Measurements from ENCODE around the gene CPPED1.

Gene CPPED1

GRCh38 chr16:12805066-12805465 lies 1.4 kb upstream of the CPPED1 start:
- DNase-seq (ENCODE audit: low read depth): no peak
- no peak overlapping the region for H3K4me3 ChIP-seq (ENCODE audit: low read depth, low read length)
- no peak for TF ChIP-seq MAX (IDR thresholded peaks at IDR 0.05; ENCODE audit: low read depth, low read length)
- TF ChIP-seq MYC (IDR thresholded peaks at IDR 0.05; ENCODE audit: low read depth, low read length): no peak
- no peak for TF ChIP-seq POLR2A (IDR thresholded peaks at IDR 0.05; ENCODE audit: extremely low read depth, insufficient read length)
- no peak for TF ChIP-seq CTCF (IDR thresholded peaks at IDR 0.05; ENCODE audit: low read depth, low read length)

DNA sequence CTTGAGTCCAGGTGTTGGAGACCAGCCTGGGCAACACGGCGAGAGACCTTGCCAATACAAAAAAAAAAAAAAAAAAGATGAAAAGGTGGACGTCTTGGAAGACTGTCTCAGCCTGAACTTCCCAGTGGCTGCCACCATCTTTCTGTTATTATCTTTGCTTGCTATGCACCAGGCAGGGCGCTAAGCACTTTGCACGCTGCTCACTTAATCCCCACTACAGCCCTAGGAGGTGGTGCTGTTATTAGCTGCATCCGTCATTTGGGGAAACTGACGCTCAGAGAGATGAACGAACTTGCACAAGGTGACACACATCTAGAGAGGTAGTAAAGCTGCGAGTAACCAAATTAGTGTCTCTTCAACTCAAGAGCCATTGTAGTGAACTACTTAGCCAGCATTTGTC lies 708 bp upstream of the CPPED1 start:
- H3K4me3 ChIP-seq (ENCODE audit: low read depth, low read length): peak overlapping the region; percentile 94
- DNase-seq (ENCODE audit: low read depth): no peak
- TF ChIP-seq MAX (IDR thresholded peaks at IDR 0.05; ENCODE audit: low read depth, low read length) (no peak), POLR2A (IDR thresholded peaks at IDR 0.05; ENCODE audit: extremely low read depth, insufficient read length) (no peak), MYC (IDR thresholded peaks at IDR 0.05; ENCODE audit: low read depth, low read length) (no peak), CTCF (IDR thresholded peaks at IDR 0.05; ENCODE audit: low read depth, low read length) (no peak)

GRCh38 chr16:12802661-12803060 lies 1.0 kb downstream of the CPPED1 start:
- peak; percentile 56 for DNase-seq (ENCODE audit: low read depth)
- TF ChIP-seq MYC (IDR thresholded peaks at IDR 0.05; ENCODE audit: low read depth, low read length) (no peak), MAX (IDR thresholded peaks at IDR 0.05; ENCODE audit: low read depth, low read length) (no peak), CTCF (IDR thresholded peaks at IDR 0.05; ENCODE audit: low read depth, low read length) (no peak), POLR2A (IDR thresholded peaks at IDR 0.05; ENCODE audit: extremely low read depth, insufficient read length) (no peak)

GRCh38 chr16:12802048-12802447 lies 1.6 kb downstream of the CPPED1 start:
- DNase-seq (ENCODE audit: low read depth): no peak
- TF ChIP-seq MYC (IDR thresholded peaks at IDR 0.05; ENCODE audit: low read depth, low read length) (no peak), MAX (IDR thresholded peaks at IDR 0.05; ENCODE audit: low read depth, low read length) (no peak), POLR2A (IDR thresholded peaks at IDR 0.05; ENCODE audit: extremely low read depth, insufficient read length) (no peak), CTCF (IDR thresholded peaks at IDR 0.05; ENCODE audit: low read depth, low read length) (no peak)
- H3K4me3 ChIP-seq (ENCODE audit: low read depth, low read length): peak overlapping the region; percentile 94

More at GRCh38 chr16:12802661-12803060, 1.0 kb downstream of the CPPED1 start:
- H3K4me3 ChIP-seq (ENCODE audit: low read depth, low read length): peak overlapping the region; percentile 94

GRCh38 chr16:12801511-12802042 lies 2.1 kb downstream of the CPPED1 start:
- TF ChIP-seq CTCF (IDR thresholded peaks at IDR 0.05; ENCODE audit: low read depth, low read length) (no peak), POLR2A (IDR thresholded peaks at IDR 0.05; ENCODE audit: extremely low read depth, insufficient read length) (no peak), MAX (IDR thresholded peaks at IDR 0.05; ENCODE audit: low read depth, low read length) (peak; percentile 56; the same call in 1 of the 2 replicates), MYC (IDR thresholded peaks at IDR 0.05; ENCODE audit: low read depth, low read length) (peak; percentile 76)
- peak; percentile 95 for DNase-seq (ENCODE audit: low read depth)
- H3K4me3 ChIP-seq (ENCODE audit: low read depth, low read length): peak overlapping the region; percentile 94
